ENCODE measurements around the gene SLC6A18. TPM values are rescaled to one million over a fixed set of nuclear protein-coding genes. Genes with fewer than 3 reads are reported as not detected.

The SLC6A18 gene
- total and polyA plus RNA-seq, 2 of the 4 experiments (the other 2 are of a cell fraction): not detected

DNA sequence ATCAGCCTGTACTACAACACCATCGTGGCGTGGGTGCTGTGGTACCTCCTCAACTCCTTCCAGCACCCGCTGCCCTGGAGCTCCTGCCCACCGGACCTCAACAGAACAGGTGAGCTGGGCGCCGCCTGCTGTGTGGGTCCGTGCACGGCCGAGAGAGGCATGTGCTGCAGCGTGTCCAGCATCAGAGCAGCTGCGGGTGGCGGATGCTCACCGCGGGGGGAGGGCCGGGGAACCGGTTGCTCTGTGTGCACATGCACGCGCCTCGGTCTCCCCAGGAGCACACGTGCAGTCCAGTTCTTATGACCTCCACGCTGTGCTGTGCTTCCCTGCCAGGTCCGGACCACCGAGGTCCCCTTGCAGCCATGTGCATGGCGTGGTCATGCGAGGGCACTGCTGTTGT lies 7.6 kb downstream of the SLC6A18 start:
- Histone ChIP-seq H4K91ac (ENCODE audit: insufficient read depth, low read depth, low read length) (no peak overlapping the region), H3K4ac (ENCODE audit: low read depth, low read length) (no peak overlapping the region), H3K4me3 (ENCODE audit: insufficient read depth, low read depth, low read length) (no peak overlapping the region), H3K9me3 (ENCODE audit: control insufficient read depth, insufficient read depth, low read length) (peaks cover 13% of the 10 kb centered on the region; the same call in 1 of the 2 replicates), H3K9ac (ENCODE audit: low read depth, low read length) (no peak overlapping the region), H2AK5ac (ENCODE audit: low read depth, low read length) (no peak overlapping the region), H3K23ac (ENCODE audit: low read depth, low read length) (no peak overlapping the region), H3K36me3 (ENCODE audit: control insufficient read depth, insufficient read depth, low read length) (no peaks in the 10 kb centered on the region), H3K4me1 (ENCODE audit: control insufficient read depth, insufficient read depth, low read length) (no peaks in the 10 kb centered on the region; the same call in 1 of the 2 replicates), H3K56ac (ENCODE audit: extremely low read depth, insufficient read depth, low read length) (no peak overlapping the region), H3K4me2 (ENCODE audit: low read depth, low read length) (no peak overlapping the region), H2BK120ac (ENCODE audit: low read depth, low read length) (no peak overlapping the region), H3K18ac (ENCODE audit: low read depth, low read length) (no peak overlapping the region), H3K27ac (ENCODE audit: insufficient read depth, low read length) (no peak overlapping the region), H4K8ac (ENCODE audit: low read depth in 2 of 2, low read length in 2 of 2) (no peak overlapping the region), H2AK9ac (replicated peaks; ENCODE audit: low read depth, low read length, poor library complexity) (no peak overlapping the region), H3K27me3 (ENCODE audit: control insufficient read depth, insufficient read depth, low read length) (peaks cover 2% of the 10 kb centered on the region; the same call in 1 of the 2 replicates), H2BK20ac (ENCODE audit: low read depth, low read length) (no peak overlapping the region), H3K79me1 (ENCODE audit: low read depth in 1 of 2, low read length in 2 of 2) (no peaks in the 10 kb centered on the region), H3K14ac (replicated peaks; ENCODE audit: low read depth, low read length) (no peak overlapping the region), H2BK5ac (ENCODE audit: low read depth, low read length, poor library complexity, severe bottlenecking) (no peak overlapping the region), H2AFZ (replicated peaks; ENCODE audit: low read length, poor library complexity) (peak overlapping the region; percentile 32), H4K20me1 (ENCODE audit: insufficient read depth, low read length) (no peaks in the 10 kb centered on the region), H4K5ac (ENCODE audit: low read depth, low read length) (no peak overlapping the region), H2BK15ac (ENCODE audit: low read depth, low read length) (no peak overlapping the region), H3K9me1 (ENCODE audit: insufficient read depth, low read length) (no peaks in the 10 kb centered on the region)
- CTCF ChIA-PET: interaction anchor here (0.6 to 1.0 kb wide), 2 partner anchors 9 to 412 kb away, joined by 5 to 7 read pairs; no protein-coding TSS in a partner anchor
- BruUV-seq (replicated peaks): no TSS peak
- dilution Hi-C loops (cut with HindIII; ENCODE audit: low sequenced_read_pairs, unreplicated experiment): no loop called here
- in situ Hi-C loops (cut with MboI; ENCODE audit: low sequenced_read_pairs): no loop called here
- intact Hi-C loops (cut with micrococcal nuclease): no loop called here
- DNase-seq (no peak), ATAC-seq (ENCODE audit: low read depth) (no peak)
- POLR2A ChIA-PET (ENCODE audit: unreplicated experiment): no interaction called here
- 91% methylated on average over 6 of the region's 25 CpGs; no CpG with 5 or more reads in 1 of the 2 experiments for WGBS, 2 experiments (ENCODE audit: extremely low coverage in 2 of 2, insufficient read length in 1 of 2)
- TF ChIP-seq RFX5 (IDR thresholded peaks at IDR 0.05; ENCODE audit: low read depth, low read length): no peak
- no peak for TF ChIP-seq CEBPB (IDR thresholded peaks at IDR 0.05; ENCODE audit: low read depth, low read length)
- TF ChIP-seq MXI1 (IDR thresholded peaks at IDR 0.05; ENCODE audit: borderline replicate concordance, low read depth, low read length): no peak
- TF ChIP-seq MAZ (IDR thresholded peaks at IDR 0.05; ENCODE audit: borderline replicate concordance, low read depth, low read length): no peak
- TF ChIP-seq MAFK (IDR thresholded peaks at IDR 0.05; ENCODE audit: low read depth, low read length): no peak
